Measurements from ENCODE around the gene LAMA1. TPM values are rescaled to one million over a fixed set of nuclear protein-coding genes. Genes with fewer than 3 reads are reported as not detected.

Gene LAMA1
- total and polyA plus RNA-seq, 2 of the 8 experiments (the other 6 are each of a cell fraction or from before 2014, with no cell fraction given): 30.4 to 48.7 TPM

GRCh38 chr18:7133181-7133580 is 15.6 kb upstream of the LAMA1 start (continued):
- TF ChIP-seq CHD7 (IDR thresholded peaks at IDR 0.05; ENCODE audit: insufficient replicate concordance, low read length): no peak

Data from H1 (cell line).